ENCODE measurements around the gene PIK3R2.

- no peak for TF ChIP-seq CTCF (IDR thresholded peaks at IDR 0.05 in 8 of 11, conservative IDR thresholded peaks at IDR 0.05 in 3 of 11)
- no peak for TF ChIP-seq POLR2A (IDR thresholded peaks at IDR 0.05)
- no peak for TF ChIP-seq POLR2AphosphoS5 (IDR thresholded peaks at IDR 0.05)
Observed at GRCh38 chr19:18147396-18147795, 5.6 kb upstream of the PIK3R2 start.
